GM18508 (cell line): ENCODE measurements around the gene RPL26.

Experiments
- ATAC-seq: cut with Tn5 transposase; IDR thresholded peaks from one replicate; pipeline ENCODE4 v1.9.1; 2021; ENCODE audit warnings: moderate number of reproducible peaks; ENCODE audit not compliant: insufficient read depth, unreplicated experiment

Gene RPL26

GRCh38 chr17:8332688-8333087 is 50.3 kb downstream of the RPL26 start:
- ATAC-seq = no peak

- ATAC-seq = no peak
Measured at GRCh38 chr17:8332128-8332527, 50.9 kb downstream of the RPL26 start.
